ENCODE results near the gene LBX1. TPM values are rescaled to one million over a fixed set of nuclear protein-coding genes. Genes with fewer than 3 reads are reported as not detected.
A peak's percentile ranks its signal among the peaks of the same experiment; 100 is the strongest.

The LBX1 gene
- total RNA-seq, 2 donors from 2014 or later: not detected

- Histone ChIP-seq H3K36me3 (ENCODE audit: control insufficient read depth, insufficient read depth, low read length) (no peaks in the 10 kb centered on the region), H3K9ac (ENCODE audit: extremely low read depth, low read length, poor library complexity, severe bottlenecking) (no peak overlapping the region), H3K9me3 (ENCODE audit: control insufficient read depth, low read length) (no peaks in the 10 kb centered on the region), H3K27me3 (ENCODE audit: control insufficient read depth, insufficient read depth, low read length, poor library complexity, severe bottlenecking) (peaks cover 100% of the 10 kb centered on the region), H3K4me1 (ENCODE audit: control insufficient read depth, insufficient read depth, low read length) (peaks cover 4% of the 10 kb centered on the region), H3K27ac (ENCODE audit: low read depth, low read length) (no peak overlapping the region), H3K4me3 (ENCODE audit: low read length) (no peak overlapping the region)
- H3K4me3 Mint-ChIP-seq: no peak overlapping the region
- H3K9me3 Mint-ChIP-seq: no peaks in the 10 kb centered on the region
- peak; percentile 78 for DNase-seq
- WGBS, 2 experiments (ENCODE audit: insufficient coverage in 1 of 2, insufficient read length in 1 of 2): 2% methylated on average over 24 of the region's 24 CpGs; no CpG with 5 or more reads in 1 of the 2 experiments
- peak; percentile 97 for TF ChIP-seq CTCF (conservative IDR thresholded peaks at IDR 0.05)
- peaks cover 99% of the 10 kb centered on the region for H3K27me3 Mint-ChIP-seq (ENCODE audit: insufficient read depth)
- H3K36me3 Mint-ChIP-seq (ENCODE audit: low read depth): no peaks in the 10 kb centered on the region
- peaks cover 12% of the 10 kb centered on the region for H3K4me1 Mint-ChIP-seq
- no peak overlapping the region for H3K27ac Mint-ChIP-seq
Observed at GRCh38 chr10:101238732-101239105, 9.5 kb upstream of the LBX1 start.

DNA sequence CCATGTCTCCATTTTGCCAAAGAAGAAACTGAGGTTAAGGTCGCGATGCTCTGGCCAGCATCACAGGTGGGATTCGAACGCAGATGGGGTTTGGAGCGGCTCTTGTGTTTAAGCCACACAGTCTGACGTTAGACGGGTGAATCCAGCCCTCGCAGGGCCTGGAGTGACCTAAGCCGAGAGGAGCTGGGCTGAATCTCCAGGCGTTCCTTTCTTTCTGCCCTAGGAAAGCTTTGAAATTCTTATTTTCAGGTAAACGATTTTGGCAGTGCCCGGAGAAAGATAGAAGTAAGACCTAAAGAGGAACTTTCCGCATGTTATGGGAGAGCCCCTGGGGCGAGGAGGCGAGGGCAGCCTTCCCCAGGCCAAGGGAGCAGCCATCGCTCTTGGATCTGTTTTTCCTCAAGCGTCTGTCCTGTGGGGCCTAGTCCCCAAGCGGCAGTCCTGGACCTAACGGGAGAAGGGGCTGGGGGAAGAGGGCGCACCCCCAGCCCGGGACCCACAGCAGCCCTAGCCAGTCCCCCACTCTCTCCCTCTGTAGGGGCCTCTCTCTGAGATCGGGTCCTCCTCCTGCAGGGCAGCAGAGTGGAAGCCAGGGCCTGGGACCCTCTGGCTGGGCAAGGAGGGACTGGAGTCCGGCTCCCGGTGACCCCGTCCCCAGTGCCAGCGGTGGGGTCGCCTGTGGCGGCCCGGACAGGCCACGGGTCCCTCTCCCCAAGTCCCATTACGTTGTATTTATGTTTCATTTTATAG is 8.9 kb upstream of the LBX1 start:
- H3K9me3 ChIP-seq (ENCODE audit: control insufficient read depth, low read length): no peaks in the 10 kb centered on the region
- H3K9ac ChIP-seq (ENCODE audit: extremely low read depth, low read length, poor library complexity, severe bottlenecking): no peak overlapping the region
- H3K27me3 ChIP-seq (ENCODE audit: control insufficient read depth, insufficient read depth, low read length, poor library complexity, severe bottlenecking): peaks cover 100% of the 10 kb centered on the region
- Mint-ChIP-seq H3K4me3 (no peak overlapping the region), H3K36me3 (ENCODE audit: low read depth) (no peaks in the 10 kb centered on the region), H3K27ac (no peak overlapping the region), H3K4me1 (peaks cover 12% of the 10 kb centered on the region), H3K9me3 (no peaks in the 10 kb centered on the region), H3K27me3 (ENCODE audit: insufficient read depth) (peaks cover 99% of the 10 kb centered on the region)
- H3K4me3 ChIP-seq (ENCODE audit: low read length): no peak overlapping the region
- no peak overlapping the region for H3K27ac ChIP-seq (ENCODE audit: low read depth, low read length)
- H3K36me3 ChIP-seq (ENCODE audit: control insufficient read depth, insufficient read depth, low read length): no peaks in the 10 kb centered on the region
- H3K4me1 ChIP-seq (ENCODE audit: control insufficient read depth, insufficient read depth, low read length): peaks cover 4% of the 10 kb centered on the region
- WGBS, 2 experiments (ENCODE audit: insufficient coverage in 1 of 2, insufficient read length in 1 of 2): 9 to 16% methylated on average over 11 to 30 of the region's 31 CpGs
- no peak for TF ChIP-seq CTCF (conservative IDR thresholded peaks at IDR 0.05)
- no peak for DNase-seq

DNA sequence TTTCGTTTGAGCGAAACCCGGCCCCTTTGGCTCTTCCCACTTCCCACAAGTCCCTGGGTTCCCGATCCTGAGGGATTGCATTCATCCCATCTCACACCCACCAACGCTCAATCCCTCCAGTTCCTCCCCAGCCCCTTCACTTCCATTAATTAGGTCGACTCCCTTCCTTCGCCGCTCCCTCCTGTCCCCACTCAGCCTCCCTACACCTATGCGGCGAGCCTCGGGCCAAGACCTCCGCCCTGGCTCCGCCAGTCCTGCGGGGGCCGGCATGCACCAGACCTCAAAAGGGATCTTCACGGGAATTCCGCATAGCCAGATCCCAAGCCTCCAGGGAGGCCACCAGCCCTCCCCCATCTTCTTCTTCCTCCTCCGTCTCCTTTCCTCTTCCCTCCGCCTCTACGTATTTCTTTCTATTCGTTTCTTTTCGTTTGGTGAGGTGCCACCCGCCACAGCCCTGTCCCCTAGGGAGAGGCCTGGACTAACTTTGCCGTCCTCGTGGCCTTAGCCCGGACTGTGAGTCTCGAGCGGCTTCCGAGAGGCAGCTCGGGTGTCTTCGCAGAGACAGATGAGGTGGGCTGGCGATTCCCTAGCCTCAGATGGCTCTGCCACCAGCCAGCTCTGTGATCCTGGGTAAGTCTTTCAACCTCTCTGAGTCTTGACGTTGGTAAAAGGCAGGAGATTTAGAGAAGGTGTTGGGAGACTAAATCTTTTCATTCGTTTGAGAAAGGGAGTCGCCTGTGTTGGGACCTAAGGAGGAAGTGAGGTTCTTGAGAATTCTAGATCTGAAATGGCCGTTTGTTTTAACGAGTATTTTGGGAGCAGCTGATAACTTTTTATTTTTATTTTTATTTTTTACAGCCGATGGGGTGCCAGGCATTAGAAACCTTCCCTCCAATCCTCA is 8.1 kb upstream of the LBX1 start:
- Mint-ChIP-seq H3K4me3 (peak overlapping the region; percentile 52), H3K9me3 (no peaks in the 10 kb centered on the region), H3K36me3 (ENCODE audit: low read depth) (no peaks in the 10 kb centered on the region), H3K27ac (no peak overlapping the region), H3K4me1 (peaks cover 12% of the 10 kb centered on the region), H3K27me3 (ENCODE audit: insufficient read depth) (peaks cover 99% of the 10 kb centered on the region)
- Histone ChIP-seq H3K27me3 (ENCODE audit: control insufficient read depth, insufficient read depth, low read length, poor library complexity, severe bottlenecking) (peaks cover 100% of the 10 kb centered on the region), H3K4me1 (ENCODE audit: control insufficient read depth, insufficient read depth, low read length) (peaks cover 4% of the 10 kb centered on the region), H3K36me3 (ENCODE audit: control insufficient read depth, insufficient read depth, low read length) (no peaks in the 10 kb centered on the region), H3K4me3 (ENCODE audit: low read length) (peak overlapping the region; percentile 61), H3K27ac (ENCODE audit: low read depth, low read length) (no peak overlapping the region), H3K9me3 (ENCODE audit: control insufficient read depth, low read length) (no peaks in the 10 kb centered on the region), H3K9ac (ENCODE audit: extremely low read depth, low read length, poor library complexity, severe bottlenecking) (no peak overlapping the region)
- 2 to 5% methylated on average over 26 to 38 of the region's 38 CpGs for WGBS, 2 experiments (ENCODE audit: insufficient coverage in 1 of 2, insufficient read length in 1 of 2)
- no peak for DNase-seq
- no peak for TF ChIP-seq CTCF (conservative IDR thresholded peaks at IDR 0.05)

Data from endodermal cell (in vitro differentiated cells).